ENCODE data around the gene C12orf75. TPM values are rescaled to one million over a fixed set of nuclear protein-coding genes. Genes with fewer than 3 reads are reported as not detected.

C12orf75 gene
- total RNA-seq, 2 donors from 2014 or later = 80.4 to 91.9 TPM

DNA sequence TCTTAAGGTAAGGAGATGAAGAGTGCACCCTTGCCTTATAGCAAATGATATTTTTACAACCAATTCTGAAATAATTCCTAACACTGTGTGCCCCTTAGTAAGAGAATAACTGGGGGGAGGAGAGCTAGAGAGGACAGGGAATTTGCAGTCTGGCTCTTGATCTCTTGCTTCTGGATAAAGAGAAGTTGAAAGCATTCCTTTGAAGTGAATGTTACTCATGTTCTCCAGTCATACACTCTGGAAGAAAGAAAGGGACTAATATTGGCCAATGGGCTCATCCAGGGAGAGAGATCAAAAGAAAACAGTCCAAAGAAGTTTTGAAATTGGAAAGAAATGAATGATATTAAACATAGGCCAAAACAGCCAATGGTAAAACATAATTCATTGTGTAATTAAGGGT lies 25.3 kb downstream of the C12orf75 start:
- Histone ChIP-seq H3K4me3 (no peak overlapping the region), H3K27ac (peak overlapping the region; percentile 20 to 42), H3K36me3 (no peaks in the 10 kb centered on the region), H3K4me1 (ENCODE audit: control insufficient read depth in 1 of 2, low read depth in 2 of 2) (peaks cover 52 to 81% of the 10 kb centered on the region in 2 donors), H3K27me3 (replicated peaks; ENCODE audit: insufficient read depth) (no peaks in the 10 kb centered on the region), H3K9me3 (no peaks in the 10 kb centered on the region)
- TF ChIP-seq, protein P1, sequence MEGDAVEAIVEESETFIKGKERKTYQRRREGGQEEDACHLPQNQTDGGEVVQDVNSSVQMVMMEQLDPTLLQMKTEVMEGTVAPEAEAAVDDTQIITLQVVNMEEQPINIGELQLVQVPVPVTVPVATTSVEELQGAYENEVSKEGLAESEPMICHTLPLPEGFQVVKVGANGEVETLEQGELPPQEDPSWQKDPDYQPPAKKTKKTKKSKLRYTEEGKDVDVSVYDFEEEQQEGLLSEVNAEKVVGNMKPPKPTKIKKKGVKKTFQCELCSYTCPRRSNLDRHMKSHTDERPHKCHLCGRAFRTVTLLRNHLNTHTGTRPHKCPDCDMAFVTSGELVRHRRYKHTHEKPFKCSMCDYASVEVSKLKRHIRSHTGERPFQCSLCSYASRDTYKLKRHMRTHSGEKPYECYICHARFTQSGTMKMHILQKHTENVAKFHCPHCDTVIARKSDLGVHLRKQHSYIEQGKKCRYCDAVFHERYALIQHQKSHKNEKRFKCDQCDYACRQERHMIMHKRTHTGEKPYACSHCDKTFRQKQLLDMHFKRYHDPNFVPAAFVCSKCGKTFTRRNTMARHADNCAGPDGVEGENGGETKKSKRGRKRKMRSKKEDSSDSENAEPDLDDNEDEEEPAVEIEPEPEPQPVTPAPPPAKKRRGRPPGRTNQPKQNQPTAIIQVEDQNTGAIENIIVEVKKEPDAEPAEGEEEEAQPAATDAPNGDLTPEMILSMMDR (IDR thresholded peaks at IDR 0.05) = no peak
- DNase-seq (ENCODE audit: low spot score) (no peak), ATAC-seq (ENCODE audit: insufficient number of reproducible peaks, low FRiP score, low read depth) (no peak)

DNA sequence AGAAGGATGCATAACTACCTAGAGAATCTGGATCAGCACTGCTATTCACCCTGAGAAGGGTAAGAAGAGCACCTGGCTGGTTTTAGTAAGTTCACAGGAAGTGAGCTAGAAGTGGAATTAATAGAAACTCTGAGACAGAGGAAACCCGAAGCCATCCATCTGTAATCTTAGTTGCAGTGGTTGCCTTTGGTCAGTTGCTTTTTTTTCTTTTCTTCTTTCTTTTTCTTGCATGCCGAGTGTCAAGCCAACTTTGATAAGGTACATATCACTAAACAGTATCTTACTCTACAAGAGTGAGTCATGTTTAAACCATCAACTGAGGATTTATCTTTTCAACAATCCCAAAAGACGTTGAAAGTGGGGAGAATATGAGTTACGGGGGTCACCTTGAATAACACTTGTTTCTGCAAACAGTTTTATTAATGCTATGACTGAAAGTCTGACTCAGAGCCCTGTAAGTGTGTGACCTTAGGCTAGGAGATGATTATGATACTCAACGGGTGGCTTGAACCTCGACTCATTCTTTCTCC lies 26.7 kb downstream of the C12orf75 start:
- ATAC-seq (ENCODE audit: insufficient number of reproducible peaks, low FRiP score, low read depth) (no peak), DNase-seq (ENCODE audit: low spot score) (no peak)
- H3K4me1 ChIP-seq (ENCODE audit: control insufficient read depth in 1 of 2, low read depth in 2 of 2) = peaks cover 38 to 66% of the 10 kb centered on the region in 2 donors
- peak overlapping the region; percentile 19 for H3K4me3 ChIP-seq
- H3K9me3 ChIP-seq = no peaks in the 10 kb centered on the region
- H3K27me3 ChIP-seq (replicated peaks; ENCODE audit: insufficient read depth) = no peaks in the 10 kb centered on the region
- TF ChIP-seq, protein P1 (IDR thresholded peaks at IDR 0.05) = no peak
- no peaks in the 10 kb centered on the region for H3K36me3 ChIP-seq
- H3K27ac ChIP-seq = peak overlapping the region; percentile 20 to 62

DNA sequence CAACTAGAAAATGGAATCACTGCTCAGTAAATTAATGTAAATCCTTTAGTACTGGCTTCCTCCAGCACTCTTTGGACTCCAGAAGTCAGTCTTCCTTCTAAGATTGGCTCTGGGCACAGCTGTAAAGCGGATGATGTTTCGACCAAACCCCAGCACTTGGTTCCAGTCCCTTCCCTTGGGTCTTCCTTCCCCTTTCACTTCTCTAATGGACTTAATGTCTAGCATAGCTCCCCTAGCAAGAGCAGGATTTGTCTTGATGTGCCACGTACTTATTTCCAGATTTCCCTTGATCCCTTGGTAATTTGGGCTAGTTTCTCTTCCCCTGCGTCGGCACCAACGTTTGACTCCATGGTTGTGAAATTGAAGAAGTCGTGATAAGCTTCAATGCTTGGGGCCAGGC lies 28.3 kb downstream of the C12orf75 start:
- DNase-seq (ENCODE audit: low spot score) = no peak

DNA sequence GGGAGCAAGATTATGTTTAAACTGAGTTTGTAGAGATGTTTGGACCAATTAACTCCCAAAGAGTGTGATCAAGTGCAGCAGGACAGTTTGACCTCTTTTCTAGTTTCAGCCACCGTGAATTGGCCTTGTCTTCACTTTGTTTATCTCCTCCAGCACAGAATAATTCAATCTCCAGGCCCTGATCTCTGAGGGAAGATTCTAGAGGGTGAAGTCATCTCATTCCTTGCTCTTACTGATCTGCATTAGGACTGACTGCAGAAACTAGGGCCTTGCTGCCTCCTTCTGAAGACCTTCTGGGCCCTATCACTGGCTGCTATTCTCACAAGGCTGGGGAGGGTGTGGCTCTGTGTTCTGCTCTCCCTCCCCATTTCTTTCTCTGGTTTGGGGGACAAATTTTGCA lies 29.4 kb downstream of the C12orf75 start:
- ATAC-seq (ENCODE audit: insufficient number of reproducible peaks, low FRiP score, low read depth) (no peak), DNase-seq (ENCODE audit: low spot score) (no peak)
- Histone ChIP-seq H3K9me3 (no peaks in the 10 kb centered on the region), H3K27me3 (replicated peaks; ENCODE audit: insufficient read depth) (no peaks in the 10 kb centered on the region), H3K36me3 (no peaks in the 10 kb centered on the region), H3K27ac (peak overlapping the region in 1 of 2 donors; percentile 55), H3K4me1 (ENCODE audit: control insufficient read depth in 1 of 2, low read depth in 2 of 2) (peaks cover 24 to 51% of the 10 kb centered on the region in 2 donors), H3K4me3 (no peak overlapping the region)
- TF ChIP-seq, protein P1 (IDR thresholded peaks at IDR 0.05) = no peak

More for the DNA sequence above, 28.3 kb downstream of the C12orf75 start:
- Histone ChIP-seq H3K27me3 (replicated peaks; ENCODE audit: insufficient read depth) (no peaks in the 10 kb centered on the region), H3K27ac (no peak overlapping the region), H3K9me3 (no peaks in the 10 kb centered on the region), H3K4me1 (ENCODE audit: control insufficient read depth in 1 of 2, low read depth in 2 of 2) (peaks cover 25 to 50% of the 10 kb centered on the region in 2 donors), H3K4me3 (no peak overlapping the region), H3K36me3 (no peaks in the 10 kb centered on the region)
- ATAC-seq (ENCODE audit: insufficient number of reproducible peaks, low FRiP score, low read depth) = no peak
- TF ChIP-seq, protein P1 (IDR thresholded peaks at IDR 0.05) = no peak

DNA sequence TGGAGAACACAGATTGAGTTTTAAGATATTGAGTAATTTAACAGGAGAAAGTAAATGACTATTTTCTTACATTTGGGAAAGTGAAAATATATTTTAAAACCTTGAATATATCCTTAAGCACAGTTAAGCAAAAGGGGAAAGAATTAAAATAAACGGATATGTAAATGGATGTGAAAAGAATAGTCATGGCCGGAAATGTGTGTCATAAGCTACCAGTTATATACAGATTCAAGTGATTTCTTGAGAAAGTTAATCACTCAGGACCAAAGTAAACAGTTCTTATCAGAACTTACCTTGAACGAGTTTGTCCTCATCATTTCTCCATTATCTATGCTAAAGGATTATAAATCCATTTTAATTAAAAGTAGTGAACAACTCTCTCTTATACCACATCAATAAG lies 33.4 kb downstream of the C12orf75 start:
- ATAC-seq (ENCODE audit: insufficient number of reproducible peaks, low FRiP score, low read depth) (no peak), DNase-seq (ENCODE audit: low spot score) (no peak)
- Histone ChIP-seq H3K36me3 (no peaks in the 10 kb centered on the region), H3K4me1 (ENCODE audit: control insufficient read depth in 1 of 2, low read depth in 2 of 2) (peaks cover 0 to 27% of the 10 kb centered on the region in 2 donors), H3K27me3 (replicated peaks; ENCODE audit: insufficient read depth) (no peaks in the 10 kb centered on the region), H3K27ac (no peak overlapping the region), H3K9me3 (no peaks in the 10 kb centered on the region), H3K4me3 (no peak overlapping the region)
- TF ChIP-seq, protein P1 (IDR thresholded peaks at IDR 0.05) = no peak
